ENCODE measurements around the gene ZNF780B.
"Not testable (repeated sequence)": the region's sequence is repeated elsewhere in the genome, so short reads cannot be mapped to it uniquely, and the experiment has no call there.

ZNF780B gene

GRCh38 chr19:40059624-40060023 is 3.6 kb upstream of the ZNF780B start:
- H3K4me1 Mint-ChIP-seq = peaks cover 19% of the 10 kb centered on the region
- peaks cover 13% of the 10 kb centered on the region for H3K36me3 Mint-ChIP-seq
- no peak for ATAC-seq
- H3K27me3 Mint-ChIP-seq = peaks cover 10% of the 10 kb centered on the region
- H3K4me3 Mint-ChIP-seq = no peak overlapping the region
- H3K9me3 Mint-ChIP-seq = peaks cover 31% of the 10 kb centered on the region
- H3K27ac Mint-ChIP-seq = no peak overlapping the region

GRCh38 chr19:40057166-40057565 is 1.1 kb upstream of the ZNF780B start:
- Mint-ChIP-seq H3K4me1 (peaks cover 44% of the 10 kb centered on the region), H3K36me3 (peaks cover 34% of the 10 kb centered on the region), H3K27me3 (peaks cover 1% of the 10 kb centered on the region), H3K9me3 (peaks cover 18% of the 10 kb centered on the region), H3K27ac (peak overlapping the region; percentile 97), H3K4me3 (no peak overlapping the region)
- ATAC-seq = no peak

- Mint-ChIP-seq H3K27me3 (no peaks in the 10 kb centered on the region), H3K36me3 (peaks cover 36% of the 10 kb centered on the region), H3K27ac (peak overlapping the region; percentile 97), H3K4me3 (peak overlapping the region; percentile 100), H3K4me1 (peaks cover 45% of the 10 kb centered on the region), H3K9me3 (peaks cover 17% of the 10 kb centered on the region)
- ATAC-seq = no peak
These were observed 474 bp upstream of the ZNF780B start for GRCh38 chr19:40056505-40056904.

GRCh38 chr19:40055049-40055448 is 982 bp downstream of the ZNF780B start:
- Mint-ChIP-seq H3K4me1 (peaks cover 45% of the 10 kb centered on the region), H3K4me3 (peak overlapping the region; percentile 100), H3K36me3 (peaks cover 43% of the 10 kb centered on the region), H3K9me3 (peaks cover 23% of the 10 kb centered on the region), H3K27ac (peak overlapping the region; percentile 97), H3K27me3 (no peaks in the 10 kb centered on the region)
- ATAC-seq = no peak

DNA sequence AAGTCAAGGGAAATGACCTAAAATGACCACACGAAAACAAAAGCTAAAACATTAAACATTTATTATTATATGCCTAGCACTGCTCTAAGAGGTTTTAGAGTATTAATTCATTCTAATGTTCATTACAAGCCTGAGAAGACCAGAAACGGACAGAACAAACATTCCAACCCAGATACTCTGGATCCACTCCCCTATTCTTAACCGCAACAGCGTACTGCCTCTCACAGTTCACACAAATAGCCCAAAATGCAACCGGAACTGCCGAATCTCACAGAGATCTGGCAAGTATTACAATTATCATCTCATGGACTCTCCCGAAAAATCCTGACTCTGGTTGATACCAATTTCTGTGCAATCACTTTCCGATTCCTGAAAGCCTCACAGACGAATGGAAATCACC is 1.4 kb downstream of the ZNF780B start:
- peaks cover 18% of the 10 kb centered on the region for H3K9me3 Mint-ChIP-seq
- H3K27me3 Mint-ChIP-seq = no peaks in the 10 kb centered on the region
- peaks cover 45% of the 10 kb centered on the region for H3K4me1 Mint-ChIP-seq
- peaks cover 43% of the 10 kb centered on the region for H3K36me3 Mint-ChIP-seq
- peak overlapping the region; percentile 50 for H3K4me3 Mint-ChIP-seq
- H3K27ac Mint-ChIP-seq = no peak overlapping the region
- no peak for ATAC-seq

- peaks cover 45% of the 10 kb centered on the region for H3K4me1 Mint-ChIP-seq
- no peak for ATAC-seq
- H3K27me3 Mint-ChIP-seq = no peaks in the 10 kb centered on the region
- H3K9me3 Mint-ChIP-seq = peaks cover 16% of the 10 kb centered on the region
- H3K27ac Mint-ChIP-seq = no peak overlapping the region
- peaks cover 43% of the 10 kb centered on the region for H3K36me3 Mint-ChIP-seq
- H3K4me3 Mint-ChIP-seq = no peak overlapping the region
These were observed 2.5 kb downstream of the ZNF780B start for GRCh38 chr19:40053491-40053890.

GRCh38 chr19:40041718-40042117 is 14.3 kb downstream of the ZNF780B start:
- peaks cover 50% of the 10 kb centered on the region for H3K36me3 Mint-ChIP-seq
- not testable (repeated sequence) for H3K27ac Mint-ChIP-seq, H3K4me3 Mint-ChIP-seq, H3K27me3 Mint-ChIP-seq, H3K4me1 Mint-ChIP-seq, ATAC-seq
- peaks cover 25% of the 10 kb centered on the region for H3K9me3 Mint-ChIP-seq

GRCh38 chr19:40038047-40038446 is 18.0 kb downstream of the ZNF780B start:
- peaks cover 29% of the 10 kb centered on the region for H3K36me3 Mint-ChIP-seq
- not testable (repeated sequence) for H3K27ac Mint-ChIP-seq

GRCh38 chr19:40035996-40036395 is 20.0 kb downstream of the ZNF780B start:
- Mint-ChIP-seq H3K9me3 (peaks cover 18% of the 10 kb centered on the region), H3K27me3 (no peaks in the 10 kb centered on the region), H3K27ac (no peak overlapping the region), H3K4me1 (no peaks in the 10 kb centered on the region), H3K4me3 (no peak overlapping the region), H3K36me3 (peaks cover 20% of the 10 kb centered on the region)
- ATAC-seq = no peak

More at GRCh38 chr19:40038047-40038446, 18.0 kb downstream of the ZNF780B start:
- H3K27me3 Mint-ChIP-seq, H3K4me1 Mint-ChIP-seq, H3K4me3 Mint-ChIP-seq, ATAC-seq: not testable (repeated sequence)
- peaks cover 21% of the 10 kb centered on the region for H3K9me3 Mint-ChIP-seq

GRCh38 chr19:40033989-40034560 is 22.0 kb downstream of the ZNF780B start:
- H3K4me1 Mint-ChIP-seq = no peaks in the 10 kb centered on the region
- H3K36me3 Mint-ChIP-seq = peaks cover 23% of the 10 kb centered on the region
- H3K27me3 Mint-ChIP-seq = no peaks in the 10 kb centered on the region
- peaks cover 19% of the 10 kb centered on the region for H3K9me3 Mint-ChIP-seq
- ATAC-seq = no peak
- no peak overlapping the region for H3K27ac Mint-ChIP-seq
- no peak overlapping the region for H3K4me3 Mint-ChIP-seq

DNA sequence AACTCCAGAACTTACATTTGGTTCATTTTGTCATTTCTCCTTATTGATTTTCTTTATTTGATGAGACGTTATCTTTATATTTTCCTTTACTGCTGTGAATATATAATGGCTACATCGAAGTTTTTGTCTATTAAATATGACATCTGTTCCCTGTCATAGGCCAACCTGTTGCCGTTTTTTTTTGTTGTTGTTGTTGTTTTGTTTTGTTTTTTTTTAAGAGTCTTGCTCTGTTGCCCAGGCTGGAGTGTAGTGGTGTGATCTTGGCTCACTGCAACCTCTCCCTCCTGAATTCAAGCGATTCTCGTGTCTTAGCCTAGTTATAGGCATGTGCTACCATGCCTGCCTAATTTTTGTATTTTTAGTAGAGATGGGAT is 29.4 kb downstream of the ZNF780B start:
- Mint-ChIP-seq H3K4me1 (no peaks in the 10 kb centered on the region), H3K27me3 (no peaks in the 10 kb centered on the region), H3K36me3 (peaks cover 16% of the 10 kb centered on the region), H3K9me3 (peaks cover 34% of the 10 kb centered on the region), H3K4me3 (no peak overlapping the region), H3K27ac (no peak overlapping the region)
- ATAC-seq = no peak

- Mint-ChIP-seq H3K4me3 (no peak overlapping the region), H3K27ac (no peak overlapping the region), H3K9me3 (peaks cover 36% of the 10 kb centered on the region), H3K36me3 (peaks cover 16% of the 10 kb centered on the region), H3K27me3 (no peaks in the 10 kb centered on the region), H3K4me1 (no peaks in the 10 kb centered on the region)
- no peak for ATAC-seq
These were observed 30.0 kb downstream of the ZNF780B start for GRCh38 chr19:40025938-40026596.

DNA sequence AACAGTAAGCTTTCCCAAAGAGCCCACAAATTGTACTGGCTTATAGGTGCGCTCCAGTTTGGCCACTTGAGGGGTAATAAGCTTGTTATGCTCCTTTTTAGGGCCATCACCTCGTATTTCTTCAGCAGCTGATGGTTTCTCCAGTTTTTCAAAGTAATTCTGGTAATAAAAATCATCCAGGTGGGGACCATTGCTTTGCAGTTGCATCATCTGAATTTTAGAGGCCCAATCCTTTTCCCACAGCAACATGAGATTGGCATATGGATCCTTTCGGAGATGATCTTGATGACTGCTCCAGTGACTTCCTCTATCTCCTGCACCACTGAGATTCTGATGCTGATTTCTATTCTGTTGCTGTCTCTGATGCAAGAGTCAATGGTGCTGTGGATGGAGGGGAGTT is 32.1 kb downstream of the ZNF780B start:
- peaks cover 20% of the 10 kb centered on the region for H3K36me3 Mint-ChIP-seq
- H3K9me3 Mint-ChIP-seq = peaks cover 39% of the 10 kb centered on the region
- no peak overlapping the region for H3K4me3 Mint-ChIP-seq
- no peak overlapping the region for H3K27ac Mint-ChIP-seq
- no peak for ATAC-seq
- no peaks in the 10 kb centered on the region for H3K27me3 Mint-ChIP-seq
- H3K4me1 Mint-ChIP-seq = no peaks in the 10 kb centered on the region

- H3K4me1 Mint-ChIP-seq = no peaks in the 10 kb centered on the region
- no peak overlapping the region for H3K4me3 Mint-ChIP-seq
- peaks cover 15% of the 10 kb centered on the region for H3K9me3 Mint-ChIP-seq
These were observed 42.0 kb downstream of the ZNF780B start for GRCh38 chr19:40013991-40014390.

DNA sequence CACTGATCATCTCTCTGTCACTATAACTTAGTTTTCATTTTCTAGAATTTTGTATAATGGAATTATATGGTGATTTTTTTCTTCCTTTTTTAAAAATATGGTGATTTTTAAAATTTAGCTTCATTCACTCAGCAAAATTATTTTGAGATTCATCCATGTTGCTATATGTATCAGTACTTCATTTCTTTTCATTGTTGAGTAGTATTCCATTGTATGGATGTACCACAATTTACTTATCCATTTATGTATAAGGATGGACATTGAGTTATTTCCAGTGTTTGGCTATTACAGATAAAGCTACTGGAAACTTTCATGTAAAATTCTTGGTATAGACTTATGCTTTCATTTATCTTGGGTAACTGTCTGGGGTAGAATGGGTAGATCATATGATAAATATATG is 46.4 kb downstream of the ZNF780B start:
- no peaks in the 10 kb centered on the region for H3K4me1 Mint-ChIP-seq
- H3K27me3 Mint-ChIP-seq = no peaks in the 10 kb centered on the region
- peaks cover 19% of the 10 kb centered on the region for H3K9me3 Mint-ChIP-seq
- peaks cover 88% of the 10 kb centered on the region for H3K36me3 Mint-ChIP-seq
- no peak for ATAC-seq
- no peak overlapping the region for H3K4me3 Mint-ChIP-seq
- no peak overlapping the region for H3K27ac Mint-ChIP-seq

More at GRCh38 chr19:40013991-40014390, 42.0 kb downstream of the ZNF780B start:
- Mint-ChIP-seq H3K27ac (no peak overlapping the region), H3K36me3 (peaks cover 64% of the 10 kb centered on the region), H3K27me3 (no peaks in the 10 kb centered on the region)
- no peak for ATAC-seq

DNA sequence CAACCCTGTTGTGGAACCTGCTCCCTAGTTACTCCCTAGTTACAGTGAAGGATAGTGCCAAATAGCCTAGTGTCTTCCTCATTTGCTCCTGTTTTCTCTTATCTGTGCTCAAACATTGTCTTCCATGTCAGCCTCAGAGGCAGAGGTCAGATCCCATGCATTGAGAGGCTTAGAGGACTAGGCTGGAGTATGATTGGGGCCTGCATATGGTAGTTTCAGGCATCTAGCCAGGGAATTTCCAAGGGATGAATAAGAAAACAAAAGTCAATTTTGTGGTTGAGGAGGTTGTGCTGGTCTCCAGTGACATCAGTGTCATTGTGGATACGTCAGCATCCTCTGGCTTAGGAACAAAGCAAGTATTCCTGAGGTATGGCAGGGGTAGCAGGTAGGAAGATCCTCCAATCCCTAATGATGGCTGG is 49.7 kb downstream of the ZNF780B start:
- Mint-ChIP-seq H3K27ac (no peak overlapping the region), H3K4me3 (no peak overlapping the region), H3K27me3 (no peaks in the 10 kb centered on the region), H3K4me1 (no peaks in the 10 kb centered on the region), H3K9me3 (peaks cover 5% of the 10 kb centered on the region), H3K36me3 (peaks cover 54% of the 10 kb centered on the region)
- no peak for ATAC-seq

All from stimulated activated memory B cell treated with anti-CD40 and anti-IgM and Interleukin-4, amounts not matched to agents 10 μg/mL and 1 μg/mL and 100 μg/mL, for 72 hours (primary cell).